ENCODE measurements around the gene PSMB10. TPM values are rescaled to one million over a fixed set of nuclear protein-coding genes. Genes with fewer than 3 reads are reported as not detected.
A peak's percentile ranks its signal among the peaks of the same experiment; 100 is the strongest.

Gene PSMB10
- total RNA-seq, 1 experiment from 2014 or later, result 41.0 TPM

DNA sequence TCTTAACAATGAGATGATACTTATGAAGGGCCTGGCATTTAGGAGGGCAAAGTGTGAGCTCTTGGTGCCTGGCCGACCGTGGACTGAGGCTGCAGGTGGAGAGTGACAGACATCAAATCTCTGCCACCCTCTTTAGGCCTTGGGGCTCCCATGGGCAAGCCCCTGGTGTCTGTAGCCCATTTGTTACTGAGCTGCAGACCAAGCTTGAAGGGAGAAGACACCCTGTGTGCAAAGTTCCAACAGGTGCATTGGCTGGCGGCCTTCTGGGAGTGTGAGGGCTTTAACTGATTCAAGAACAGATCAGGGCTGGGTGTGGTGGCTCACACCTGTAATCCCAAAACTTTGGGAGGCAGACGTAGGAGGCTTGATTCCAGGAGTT lies 4.2 kb downstream of the PSMB10 start:
- Histone ChIP-seq H4K20me1 (ENCODE audit: insufficient read depth) (no peaks in the 10 kb centered on the region), H3K79me2 (ENCODE audit: insufficient read depth, low read length) (peaks cover 32% of the 10 kb centered on the region), H3K9ac (ENCODE audit: low read length) (no peak overlapping the region), H3K9me3 (ENCODE audit: control insufficient read depth in 1 of 2, insufficient read depth in 1 of 2, low read depth in 1 of 2, low read length in 2 of 2) (no peaks in the 10 kb centered on the region), H3K36me3 (ENCODE audit: control insufficient read depth in 1 of 2, insufficient read depth in 2 of 2, low read length in 2 of 2) (peaks cover 0 to 8% of the 10 kb centered on the region in 2 experiments; a peak in 2 of 4 replicates), H3K4me3 (replicated peaks in 1 of 2; ENCODE audit: low read depth in 1 of 2, low read length in 2 of 2) (no peak overlapping the region), H3K27ac (ENCODE audit: low read depth, low read length) (no peak overlapping the region), H3K9me2 (ENCODE audit: insufficient read depth) (no peaks in the 10 kb centered on the region), H3K4me2 (ENCODE audit: low read length) (no peak overlapping the region), H3K4me1 (ENCODE audit: control insufficient read depth in 1 of 2, insufficient read depth in 2 of 2, low read length in 2 of 2) (peaks cover 3 to 25% of the 10 kb centered on the region in 2 experiments; a peak in 3 of 4 replicates), H2AFZ (ENCODE audit: low read depth, low read length, poor library complexity, severe bottlenecking) (no peak overlapping the region), H3K27me3 (ENCODE audit: insufficient read depth, low read length) (no peaks in the 10 kb centered on the region)
- ChIA-PET CTCF (no interaction called here), POLR2A (no interaction called here), RAD21 (ENCODE audit: low non-redundant PET in 1 of 2, low total read pairs in 2 of 2, uncharacterized antibody in 2 of 2, unreplicated experiment in 2 of 2) (no interaction called here)
- TF ChIP-seq, protein P1, sequence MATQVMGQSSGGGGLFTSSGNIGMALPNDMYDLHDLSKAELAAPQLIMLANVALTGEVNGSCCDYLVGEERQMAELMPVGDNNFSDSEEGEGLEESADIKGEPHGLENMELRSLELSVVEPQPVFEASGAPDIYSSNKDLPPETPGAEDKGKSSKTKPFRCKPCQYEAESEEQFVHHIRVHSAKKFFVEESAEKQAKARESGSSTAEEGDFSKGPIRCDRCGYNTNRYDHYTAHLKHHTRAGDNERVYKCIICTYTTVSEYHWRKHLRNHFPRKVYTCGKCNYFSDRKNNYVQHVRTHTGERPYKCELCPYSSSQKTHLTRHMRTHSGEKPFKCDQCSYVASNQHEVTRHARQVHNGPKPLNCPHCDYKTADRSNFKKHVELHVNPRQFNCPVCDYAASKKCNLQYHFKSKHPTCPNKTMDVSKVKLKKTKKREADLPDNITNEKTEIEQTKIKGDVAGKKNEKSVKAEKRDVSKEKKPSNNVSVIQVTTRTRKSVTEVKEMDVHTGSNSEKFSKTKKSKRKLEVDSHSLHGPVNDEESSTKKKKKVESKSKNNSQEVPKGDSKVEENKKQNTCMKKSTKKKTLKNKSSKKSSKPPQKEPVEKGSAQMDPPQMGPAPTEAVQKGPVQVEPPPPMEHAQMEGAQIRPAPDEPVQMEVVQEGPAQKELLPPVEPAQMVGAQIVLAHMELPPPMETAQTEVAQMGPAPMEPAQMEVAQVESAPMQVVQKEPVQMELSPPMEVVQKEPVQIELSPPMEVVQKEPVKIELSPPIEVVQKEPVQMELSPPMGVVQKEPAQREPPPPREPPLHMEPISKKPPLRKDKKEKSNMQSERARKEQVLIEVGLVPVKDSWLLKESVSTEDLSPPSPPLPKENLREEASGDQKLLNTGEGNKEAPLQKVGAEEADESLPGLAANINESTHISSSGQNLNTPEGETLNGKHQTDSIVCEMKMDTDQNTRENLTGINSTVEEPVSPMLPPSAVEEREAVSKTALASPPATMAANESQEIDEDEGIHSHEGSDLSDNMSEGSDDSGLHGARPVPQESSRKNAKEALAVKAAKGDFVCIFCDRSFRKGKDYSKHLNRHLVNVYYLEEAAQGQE (IDR thresholded peaks at IDR 0.05; ENCODE audit: low read depth), result no peak
- TF ChIP-seq JUND (IDR thresholded peaks at IDR 0.05), result no peak
- ATAC-seq, result no peak
- no peak for DNase-seq (ENCODE audit: low read depth, low spot score)
- intact Hi-C loops (cut with micrococcal nuclease), result loop anchor here (10.0 kb wide), 1 partner anchor 408 kb away; the partner anchor contains the start of gene RIPOR1
- no TSS peak for BruUV-seq (replicated peaks)

GRCh38 chr16:67931712-67932461 lies 4.8 kb downstream of the PSMB10 start, which contains the start of gene CTRL:
CTRL (minus strand) TSS chr16:67931862; CDS start chr16:67931852, 10 bp downstream.
- no peaks in the 10 kb centered on the region for H3K9me2 ChIP-seq (ENCODE audit: insufficient read depth)
- peak in 1 of 3 experiments; percentile 41; a peak in 2 of 6 replicates for TF ChIP-seq CTCF (IDR thresholded peaks at IDR 0.05 in 2 of 3, conservative IDR thresholded peaks at IDR 0.05 in 1 of 3; ENCODE audit: borderline replicate concordance in 1 of 3, insufficient read depth in 1 of 3, low read depth in 2 of 3, low read length in 2 of 3)
- TF ChIP-seq, protein P1 (IDR thresholded peaks at IDR 0.05; ENCODE audit: low read depth), result no peak
- TF ChIP-seq SP1 (IDR thresholded peaks at IDR 0.05; ENCODE audit: low read depth), result no peak
- TF ChIP-seq POLR2A (IDR thresholded peaks at IDR 0.05; ENCODE audit: borderline replicate concordance, extremely low read depth, insufficient read depth, insufficient read length), result no peak
- no peak for TF ChIP-seq SRF (IDR thresholded peaks at IDR 0.05; ENCODE audit: low read depth)
- no peak for TF ChIP-seq TCF7L2 (IDR thresholded peaks at IDR 0.05; ENCODE audit: borderline replicate concordance, extremely low read depth, insufficient read depth, insufficient read length)
- TF ChIP-seq EZH2phosphoT487 (IDR thresholded peaks at IDR 0.05; ENCODE audit: borderline replicate concordance), result no peak
- no peak within 1 kb of the TSS for H3K27ac ChIP-seq (ENCODE audit: low read depth, low read length)
- peaks cover 0 to 19% of the 10 kb centered on the region in 2 experiments; a peak in 3 of 4 replicates for H3K4me1 ChIP-seq (ENCODE audit: control insufficient read depth in 1 of 2, insufficient read depth in 2 of 2, low read length in 2 of 2)
- peaks cover 0 to 8% of the 10 kb centered on the region in 2 experiments; a peak in 2 of 4 replicates for H3K36me3 ChIP-seq (ENCODE audit: control insufficient read depth in 1 of 2, insufficient read depth in 2 of 2, low read length in 2 of 2)
- H3K9me3 ChIP-seq (ENCODE audit: control insufficient read depth in 1 of 2, insufficient read depth in 1 of 2, low read depth in 1 of 2, low read length in 2 of 2), result no peaks in the 10 kb centered on the region
- no peak within 1 kb of the TSS for H2AFZ ChIP-seq (ENCODE audit: low read depth, low read length, poor library complexity, severe bottlenecking)
- no peak within 1 kb of the TSS for H3K4me3 ChIP-seq (replicated peaks in 1 of 2; ENCODE audit: low read depth in 1 of 2, low read length in 2 of 2)
- no peak within 1 kb of the TSS for H3K9ac ChIP-seq (ENCODE audit: low read length)
- no peaks in the 10 kb centered on the region for H3K27me3 ChIP-seq (ENCODE audit: insufficient read depth, low read length)
- peaks cover 26% of the 10 kb centered on the region for H3K79me2 ChIP-seq (ENCODE audit: insufficient read depth, low read length)
- no peak for ATAC-seq
- POLR2A ChIA-PET, result no interaction called here
- DNase-seq (ENCODE audit: low read depth, low spot score), result no peak
- intact Hi-C loops (cut with micrococcal nuclease), result loop anchor here (10.0 kb wide), 1 partner anchor 407 kb away; the partner anchor contains the start of gene RIPOR1
- CTCF ChIA-PET, result no interaction called here
- no peaks in the 10 kb centered on the region for H4K20me1 ChIP-seq (ENCODE audit: insufficient read depth)
- RAD21 ChIA-PET (ENCODE audit: low non-redundant PET in 1 of 2, low total read pairs in 2 of 2, uncharacterized antibody in 2 of 2, unreplicated experiment in 2 of 2), result no interaction called here
- H3K4me2 ChIP-seq (ENCODE audit: low read length), result no peak within 1 kb of the TSS
- BruUV-seq (replicated peaks), result no TSS peak

All from HCT116 (cell line).